ENCODE data around the gene FCHSD2. TPM values are rescaled to one million over a fixed set of nuclear protein-coding genes. Genes with fewer than 3 reads are reported as not detected.

The FCHSD2 gene
- total and polyA plus RNA-seq, 2 donors (not counting 3 experiments of a cell fraction or from before 2014, with no cell fraction given): 20.8 to 56.9 TPM

DNA sequence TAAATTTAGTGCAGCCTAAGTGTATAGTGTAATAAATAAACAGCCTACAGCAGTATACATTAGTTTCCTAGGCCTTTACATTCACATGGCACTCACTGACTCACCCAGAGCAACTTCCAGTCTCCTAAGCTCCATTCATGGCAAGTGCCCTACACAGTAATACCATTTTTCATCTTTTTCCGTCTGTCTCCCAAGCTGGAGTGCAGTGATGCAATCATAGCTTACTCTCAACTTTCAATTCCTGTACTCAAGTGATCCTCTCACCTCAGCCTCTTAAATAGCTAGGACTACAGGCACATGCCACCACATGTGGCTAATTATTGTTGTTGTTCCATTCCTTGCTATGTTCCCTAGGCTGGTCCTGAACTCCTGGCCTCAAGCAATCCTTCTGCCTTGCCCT is 54.4 kb downstream of the FCHSD2 start:
- ChIA-PET POLR2A (no interaction called here), CTCF (interaction anchor here (0.8 to 1.4 kb wide), 6 partner anchors 15 to 171 kb away, joined by 3 to 5 read pairs (median 3); no protein-coding TSS in a partner anchor)
- BruUV-seq (replicated peaks): no TSS peak
- H3K36me3 ChIP-seq (ENCODE audit: control insufficient read depth in 2 of 2, extremely low read depth in 1 of 2, insufficient read depth in 2 of 2, low read length in 2 of 2): peaks cover 0 to 2% of the 10 kb centered on the region in 2 experiments
- no peak overlapping the region for H2AFZ ChIP-seq (ENCODE audit: low read depth, low read length)
- intact Hi-C loops (cut with micrococcal nuclease) (no loop called here), dilution Hi-C loops (cut with MboI; ENCODE audit: extremely low pct_ligation_motif_present, low sequenced_read_pairs) (no loop called here)
- no peak overlapping the region for H3K4me3 ChIP-seq (replicated peaks in 1 of 3; ENCODE audit: insufficient read depth in 1 of 3, low read depth in 1 of 3, low read length in 3 of 3)
- H4K20me1 ChIP-seq (replicated peaks; ENCODE audit: control insufficient read depth, extremely low read depth, insufficient read depth, low read length): no peaks in the 10 kb centered on the region
- no peaks in the 10 kb centered on the region for H3K9me3 ChIP-seq (replicated peaks; ENCODE audit: control insufficient read depth, insufficient read depth, low read length)
- peaks cover 64% of the 10 kb centered on the region for H3K79me2 ChIP-seq (ENCODE audit: control insufficient read depth, insufficient read depth, low read length)
- no peak overlapping the region for H3K9ac ChIP-seq (replicated peaks; ENCODE audit: extremely low read depth, insufficient read depth, low read length)
- FAIRE-seq: no peak
- H3K27ac ChIP-seq (ENCODE audit: insufficient read depth, low read depth, low read length): no peak overlapping the region
- H3K4me2 ChIP-seq (ENCODE audit: insufficient read depth, low read length): no peak overlapping the region
- H3K27me3 ChIP-seq (ENCODE audit: control insufficient read depth in 2 of 2, insufficient read depth in 2 of 2, low read length in 2 of 2): no peaks in the 10 kb centered on the region
- no peak for DNase-seq (ENCODE audit: low read depth, low spot score)
- TF ChIP-seq POLR2AphosphoS5 (IDR thresholded peaks at IDR 0.05; ENCODE audit: insufficient read depth, low read depth, low read length): no peak
- TF ChIP-seq JUN (IDR thresholded peaks at IDR 0.05; ENCODE audit: borderline replicate concordance, insufficient read depth, insufficient read length, low read depth): no peak
- no peak for TF ChIP-seq FOS (IDR thresholded peaks at IDR 0.05; ENCODE audit: borderline replicate concordance, insufficient read depth, low read length)
- no peak for TF ChIP-seq GATA2 (IDR thresholded peaks at IDR 0.05; ENCODE audit: insufficient read depth, insufficient read length, low read depth, low read length)
- no peak for TF ChIP-seq POLR2A (IDR thresholded peaks at IDR 0.05; ENCODE audit: low read depth, low read length)
- no peak for TF ChIP-seq EZH2 (IDR thresholded peaks at IDR 0.05; ENCODE audit: borderline replicate concordance, low read depth, low read length, severe bottlenecking)
- TF ChIP-seq, protein P1, sequence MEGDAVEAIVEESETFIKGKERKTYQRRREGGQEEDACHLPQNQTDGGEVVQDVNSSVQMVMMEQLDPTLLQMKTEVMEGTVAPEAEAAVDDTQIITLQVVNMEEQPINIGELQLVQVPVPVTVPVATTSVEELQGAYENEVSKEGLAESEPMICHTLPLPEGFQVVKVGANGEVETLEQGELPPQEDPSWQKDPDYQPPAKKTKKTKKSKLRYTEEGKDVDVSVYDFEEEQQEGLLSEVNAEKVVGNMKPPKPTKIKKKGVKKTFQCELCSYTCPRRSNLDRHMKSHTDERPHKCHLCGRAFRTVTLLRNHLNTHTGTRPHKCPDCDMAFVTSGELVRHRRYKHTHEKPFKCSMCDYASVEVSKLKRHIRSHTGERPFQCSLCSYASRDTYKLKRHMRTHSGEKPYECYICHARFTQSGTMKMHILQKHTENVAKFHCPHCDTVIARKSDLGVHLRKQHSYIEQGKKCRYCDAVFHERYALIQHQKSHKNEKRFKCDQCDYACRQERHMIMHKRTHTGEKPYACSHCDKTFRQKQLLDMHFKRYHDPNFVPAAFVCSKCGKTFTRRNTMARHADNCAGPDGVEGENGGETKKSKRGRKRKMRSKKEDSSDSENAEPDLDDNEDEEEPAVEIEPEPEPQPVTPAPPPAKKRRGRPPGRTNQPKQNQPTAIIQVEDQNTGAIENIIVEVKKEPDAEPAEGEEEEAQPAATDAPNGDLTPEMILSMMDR (IDR thresholded peaks at IDR 0.05; ENCODE audit: extremely low read depth in 1 of 2, insufficient read depth in 1 of 2, low read depth in 1 of 2, low read length in 2 of 2): no peak
- no peak for TF ChIP-seq MYC (IDR thresholded peaks at IDR 0.05; ENCODE audit: low read depth, low read length)
- TF ChIP-seq, protein P2, sequence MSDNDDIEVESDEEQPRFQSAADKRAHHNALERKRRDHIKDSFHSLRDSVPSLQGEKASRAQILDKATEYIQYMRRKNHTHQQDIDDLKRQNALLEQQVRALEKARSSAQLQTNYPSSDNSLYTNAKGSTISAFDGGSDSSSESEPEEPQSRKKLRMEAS (IDR thresholded peaks at IDR 0.05; ENCODE audit: insufficient read depth, insufficient read length): no peak
- H3K4me1 ChIP-seq (ENCODE audit: control insufficient read depth, extremely low read depth, insufficient read depth, low read length): no peaks in the 10 kb centered on the region
- no peaks in the 10 kb centered on the region for H3K9me1 ChIP-seq (replicated peaks; ENCODE audit: control insufficient read depth, extremely low read depth, insufficient read depth, low read length)

Measured in endothelial cell of umbilical vein (primary cell).